OCI-LY1 (cell line): ENCODE measurements around the gene TNIP2.

Source experiments
- CTCF ChIP-seq: fragments of 200-600 bp; sonication (generic), shearing (Covaris generic); IDR thresholded peaks from 2 replicates; pipeline ENCODE4 v1.5.1; 2017; ENCODE audit warnings: mild to moderate bottlenecking, antibody characterized with exemption, low read length, moderate library complexity, mixed read lengths
- EZH2 ChIP-seq: fragments of 200-600 bp; sonication (generic), shearing (Covaris generic); IDR thresholded peaks from 2 replicates; pipeline ENCODE4 v1.8.0; 2017; ENCODE audit warnings: borderline replicate concordance, mixed run types, mild to moderate bottlenecking, antibody characterized with exemption, low read length, moderate library complexity, mixed read lengths

GRCh38 chr4:2695346-2696060 lies 60.6 kb downstream of the TNIP2 start:
- TF ChIP-seq CTCF: no peak
- no peak for TF ChIP-seq EZH2
